A673 (cell line): ENCODE measurements around the gene IFI44.

Experiments used
- CTCF ChIP-seq: fragments of 300-800, 200-600 bp; sonication (generic); conservative IDR thresholded peaks from 2 replicates; pipeline ENCODE4 v1.5.1; 2017; ENCODE audit warnings: low read depth, mild to moderate bottlenecking, antibody characterized with exemption, low read length, moderate library complexity, mixed read lengths
- EZH2 ChIP-seq: fragments of 200-600 bp; sonication (generic); IDR thresholded peaks from 2 replicates; pipeline ENCODE4 v1.6.1; 2017; ENCODE audit warnings: borderline replicate concordance, low read depth, mild to moderate bottlenecking, mixed read lengths, antibody characterized with exemption, low read length; ENCODE audit not compliant: poor library complexity, severe bottlenecking

GRCh38 chr1:78673120-78673519 is 23.5 kb downstream of the IFI44 start:
- no peak for TF ChIP-seq EZH2
- TF ChIP-seq CTCF = no peak
